Measurements from ENCODE around the gene PDCD10.

GRCh38 chr3:167732313-167733065, 2.2 kb downstream of the PDCD10 start:
- TF ChIP-seq CTCF (IDR thresholded peaks at IDR 0.05; ENCODE audit: poor library complexity), result no peak
- no peak for TF ChIP-seq EZH2 (IDR thresholded peaks at IDR 0.05; ENCODE audit: borderline replicate concordance)
